HFF-Myc (cell line): Measurements from ENCODE around the gene CADPS.

Experiments
- DNase-seq: peaks from one replicate; pipeline ENCODE4 v3.0.0-alpha.2; 2011; ENCODE audit warnings: low read depth; ENCODE audit errors: extremely low read depth
- H3K4me3 ChIP-seq: replicated peaks from 2 replicates; pipeline ENCODE4 v1.5.1; 2011; ENCODE audit warnings: low read depth, mild to moderate bottlenecking, control low read depth, low read length
- CTCF ChIP-seq: IDR thresholded peaks from 2 replicates; pipeline ENCODE4 v1.5.1; 2012; ENCODE audit warnings: mild to moderate bottlenecking, low read depth, low read length, control low read depth; ENCODE audit errors: missing control alignments

CADPS gene

GRCh38 chr3:62835554-62836236 lies 39.5 kb downstream of the CADPS start:
- TF ChIP-seq CTCF, result no peak
- no peak for DNase-seq

DNA sequence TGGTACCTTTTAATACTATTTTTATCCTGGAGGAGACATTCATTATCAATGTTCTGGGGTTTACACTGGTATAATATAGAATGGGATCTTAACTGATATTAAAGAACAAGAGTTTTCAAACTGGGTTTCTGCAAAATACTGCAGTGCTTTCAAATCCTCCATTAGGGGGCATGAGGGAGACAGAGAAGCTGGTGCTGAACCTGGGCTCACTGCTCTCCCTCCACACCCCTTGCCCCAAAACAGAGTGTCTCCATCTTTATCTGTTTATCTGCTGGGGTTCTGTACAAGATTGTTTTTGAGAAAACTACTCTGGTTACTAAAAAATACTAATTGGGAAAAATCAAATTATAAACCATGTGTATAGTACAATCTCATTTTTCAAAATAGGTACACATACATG lies 41.7 kb downstream of the CADPS start:
- no peak overlapping the region for H3K4me3 ChIP-seq
- no peak for DNase-seq
- TF ChIP-seq CTCF, result peak; percentile 44

More at GRCh38 chr3:62835554-62836236, 39.5 kb downstream of the CADPS start:
- no peak overlapping the region for H3K4me3 ChIP-seq

- no peak for DNase-seq
- no peak overlapping the region for H3K4me3 ChIP-seq
- TF ChIP-seq CTCF, result no peak
These were observed 42.7 kb downstream of the CADPS start for GRCh38 chr3:62832553-62832952.

- TF ChIP-seq CTCF, result no peak
- no peak overlapping the region for H3K4me3 ChIP-seq
- no peak for DNase-seq
These were observed 44.4 kb downstream of the CADPS start for GRCh38 chr3:62830727-62831322.

GRCh38 chr3:62827550-62827949 lies 47.7 kb downstream of the CADPS start:
- no peak overlapping the region for H3K4me3 ChIP-seq
- no peak for DNase-seq
- TF ChIP-seq CTCF, result no peak

- no peak for TF ChIP-seq CTCF
- no peak overlapping the region for H3K4me3 ChIP-seq
- DNase-seq, result no peak
These were observed 50.1 kb downstream of the CADPS start for GRCh38 chr3:62824965-62825592.
